ENCODE measurements around the gene ZBTB17.

Gene ZBTB17

GRCh38 chr1:15948091-15948591 is 27.8 kb downstream of the ZBTB17 start:
- peak overlapping the region; percentile 79 for H3K4me2 ChIP-seq (ENCODE audit: low read length)
- H3K4me3 ChIP-seq (ENCODE audit: low read length): peak overlapping the region; percentile 62
- peaks cover 4% of the 10 kb centered on the region; the same call in 1 of the 2 replicates for H3K79me2 ChIP-seq (ENCODE audit: low read length)

GRCh38 chr1:15947382-15948090 is 28.4 kb downstream of the ZBTB17 start:
- Histone ChIP-seq H3K4me1 (ENCODE audit: low read length) (peaks cover 39% of the 10 kb centered on the region), H3K36me3 (replicated peaks; ENCODE audit: low read depth, low read length) (peaks cover 13% of the 10 kb centered on the region), H3K79me2 (ENCODE audit: low read length) (peaks cover 4% of the 10 kb centered on the region; the same call in 1 of the 2 replicates), H3K4me2 (ENCODE audit: low read length) (peak overlapping the region; percentile 79), H3K9me3 (ENCODE audit: insufficient read depth, low read length) (no peaks in the 10 kb centered on the region), H3K27me3 (ENCODE audit: low read depth, low read length) (no peaks in the 10 kb centered on the region), H2AFZ (ENCODE audit: low read depth, low read length) (no peak overlapping the region), H3K9ac (ENCODE audit: low read length) (0 out of 2 replicates have a peak overlapping the region, but pooled peaks have one; percentile 58), H3K27ac (ENCODE audit: low read length) (peak overlapping the region; percentile 78; the same call in 1 of the 2 replicates), H3K4me3 (ENCODE audit: low read length) (peak overlapping the region; percentile 62; the same call in 1 of the 2 replicates), H4K20me1 (ENCODE audit: insufficient read depth, low read length) (no peaks in the 10 kb centered on the region)
- TF ChIP-seq EZH2phosphoT487 (IDR thresholded peaks at IDR 0.05; ENCODE audit: low read depth) (no peak), CTCF (IDR thresholded peaks at IDR 0.05; ENCODE audit: low read depth, low read length) (no peak)

More at GRCh38 chr1:15948091-15948591, 27.8 kb downstream of the ZBTB17 start:
- Histone ChIP-seq H4K20me1 (ENCODE audit: insufficient read depth, low read length) (no peaks in the 10 kb centered on the region), H3K4me1 (ENCODE audit: low read length) (peaks cover 42% of the 10 kb centered on the region), H3K27ac (ENCODE audit: low read length) (peak overlapping the region; percentile 78), H3K27me3 (ENCODE audit: low read depth, low read length) (no peaks in the 10 kb centered on the region), H3K9ac (ENCODE audit: low read length) (peak overlapping the region; percentile 58; the same call in 1 of the 2 replicates), H3K9me3 (ENCODE audit: insufficient read depth, low read length) (no peaks in the 10 kb centered on the region), H3K36me3 (replicated peaks; ENCODE audit: low read depth, low read length) (peaks cover 12% of the 10 kb centered on the region), H2AFZ (ENCODE audit: low read depth, low read length) (no peak overlapping the region)
- TF ChIP-seq EZH2phosphoT487 (IDR thresholded peaks at IDR 0.05; ENCODE audit: low read depth) (no peak), CTCF (IDR thresholded peaks at IDR 0.05; ENCODE audit: low read depth, low read length) (no peak)

- H3K36me3 ChIP-seq (replicated peaks; ENCODE audit: low read depth, low read length): peaks cover 16% of the 10 kb centered on the region
- H2AFZ ChIP-seq (ENCODE audit: low read depth, low read length): no peak overlapping the region
- H3K79me2 ChIP-seq (ENCODE audit: low read length): peaks cover 4% of the 10 kb centered on the region; the same call in 1 of the 2 replicates
- H3K4me1 ChIP-seq (ENCODE audit: low read length): peaks cover 39% of the 10 kb centered on the region
- H3K9ac ChIP-seq (ENCODE audit: low read length): no peak overlapping the region
- no peak overlapping the region for H3K4me3 ChIP-seq (ENCODE audit: low read length)
- H3K4me2 ChIP-seq (ENCODE audit: low read length): no peak overlapping the region
- no peak for TF ChIP-seq EZH2phosphoT487 (IDR thresholded peaks at IDR 0.05; ENCODE audit: low read depth)
- no peak for TF ChIP-seq CTCF (IDR thresholded peaks at IDR 0.05; ENCODE audit: low read depth, low read length)
- no peak overlapping the region for H3K27ac ChIP-seq (ENCODE audit: low read length)
- no peaks in the 10 kb centered on the region for H3K27me3 ChIP-seq (ENCODE audit: low read depth, low read length)
- no peaks in the 10 kb centered on the region for H4K20me1 ChIP-seq (ENCODE audit: insufficient read depth, low read length)
- H3K9me3 ChIP-seq (ENCODE audit: insufficient read depth, low read length): no peaks in the 10 kb centered on the region
These were observed 29.1 kb downstream of the ZBTB17 start for GRCh38 chr1:15946571-15947381.
